Measurements from ENCODE around the gene LRRN3.

The LRRN3 gene

GRCh38 chr7:111164442-111164841, 73.5 kb downstream of the LRRN3 start:
- no peaks in the 10 kb centered on the region for H3K9me3 ChIP-seq (replicated peaks in 1 of 11)
- H3K4me3 ChIP-seq, result no peak overlapping the region
- no peaks in the 10 kb centered on the region for H3K27me3 ChIP-seq
- H4K20me1 ChIP-seq, result no peaks in the 10 kb centered on the region
- no peak overlapping the region for H3K27ac ChIP-seq
- H3K4me1 ChIP-seq, result peaks cover 0 to 12% (median 5%) of the 10 kb centered on the region in 10 experiments; a peak in 7 of 20 replicates
- TF ChIP-seq Cebpa-rat (IDR thresholded peaks at IDR 0.05), result no peak
- peak overlapping the region in 1 of 11 experiments; percentile 26; a peak in 1 of 22 replicates for H3K4me2 ChIP-seq
- no peak overlapping the region for H3K9ac ChIP-seq
- no peaks in the 10 kb centered on the region for H3K36me3 ChIP-seq

GRCh38 chr7:111168182-111168581, 77.3 kb downstream of the LRRN3 start:
- H3K27ac ChIP-seq, result no peak overlapping the region
- no peaks in the 10 kb centered on the region for H3K27me3 ChIP-seq
- H3K4me2 ChIP-seq, result peak overlapping the region in 5 of 11 experiments; percentile 4 to 40 (median 37); a peak in 9 of 22 replicates
- no peaks in the 10 kb centered on the region for H4K20me1 ChIP-seq
- no peaks in the 10 kb centered on the region for H3K36me3 ChIP-seq
- peaks cover 0 to 12% (median 5%) of the 10 kb centered on the region in 10 experiments; a peak in 7 of 20 replicates for H3K4me1 ChIP-seq
- H3K9me3 ChIP-seq (replicated peaks in 1 of 11), result no peaks in the 10 kb centered on the region
- no peak for TF ChIP-seq Cebpa-rat (IDR thresholded peaks at IDR 0.05)
- H3K9ac ChIP-seq, result no peak overlapping the region
- H3K4me3 ChIP-seq, result no peak overlapping the region

GRCh38 chr7:111172564-111173257, 81.8 kb downstream of the LRRN3 start:
- H3K27me3 ChIP-seq, result no peaks in the 10 kb centered on the region
- H3K4me2 ChIP-seq, result no peak overlapping the region
- no peaks in the 10 kb centered on the region for H4K20me1 ChIP-seq
- H3K9ac ChIP-seq, result no peak overlapping the region
- no peaks in the 10 kb centered on the region for H3K36me3 ChIP-seq
- no peak overlapping the region for H3K27ac ChIP-seq
- no peaks in the 10 kb centered on the region for H3K9me3 ChIP-seq (replicated peaks in 1 of 11)
- H3K4me3 ChIP-seq, result no peak overlapping the region
- TF ChIP-seq Cebpa-rat (IDR thresholded peaks at IDR 0.05), result no peak
- peaks cover 0 to 12% (median 2%) of the 10 kb centered on the region in 10 experiments; a peak in 6 of 20 replicates for H3K4me1 ChIP-seq

GRCh38 chr7:111173528-111173927, 82.6 kb downstream of the LRRN3 start:
- Histone ChIP-seq H3K36me3 (no peaks in the 10 kb centered on the region), H3K4me3 (no peak overlapping the region), H3K27me3 (no peaks in the 10 kb centered on the region), H3K4me2 (no peak overlapping the region), H3K9me3 (replicated peaks in 1 of 11) (no peaks in the 10 kb centered on the region), H3K4me1 (peaks cover 0 to 6% (median 0%) of the 10 kb centered on the region in 10 experiments; a peak in 3 of 20 replicates), H3K27ac (no peak overlapping the region), H3K9ac (no peak overlapping the region), H4K20me1 (no peaks in the 10 kb centered on the region)
- no peak for TF ChIP-seq Cebpa-rat (IDR thresholded peaks at IDR 0.05)

- H3K9me3 ChIP-seq (replicated peaks in 1 of 11), result peaks cover 0 to 4% (median 0%) of the 10 kb centered on the region in 11 experiments; a peak in 2 of 22 replicates
- H4K20me1 ChIP-seq, result no peaks in the 10 kb centered on the region
- H3K27ac ChIP-seq, result no peak overlapping the region
- no peak overlapping the region for H3K9ac ChIP-seq
- TF ChIP-seq Cebpa-rat (IDR thresholded peaks at IDR 0.05), result no peak
- H3K36me3 ChIP-seq, result no peaks in the 10 kb centered on the region
- H3K4me2 ChIP-seq, result no peak overlapping the region
- peaks cover 0 to 2% (median 0%) of the 10 kb centered on the region in 10 experiments; a peak in 1 of 20 replicates for H3K4me1 ChIP-seq
- H3K27me3 ChIP-seq, result no peaks in the 10 kb centered on the region
- no peak overlapping the region for H3K4me3 ChIP-seq
Observed at GRCh38 chr7:111173990-111174389, 83.1 kb downstream of the LRRN3 start.

GRCh38 chr7:111174510-111174909, 83.6 kb downstream of the LRRN3 start:
- no peak for TF ChIP-seq Cebpa-rat (IDR thresholded peaks at IDR 0.05)
- Histone ChIP-seq H3K4me3 (no peak overlapping the region), H3K4me2 (no peak overlapping the region), H3K27ac (no peak overlapping the region), H3K36me3 (no peaks in the 10 kb centered on the region), H3K9me3 (replicated peaks in 1 of 11) (peaks cover 0 to 9% (median 0%) of the 10 kb centered on the region in 11 experiments; a peak in 5 of 22 replicates), H4K20me1 (no peaks in the 10 kb centered on the region), H3K27me3 (no peaks in the 10 kb centered on the region), H3K4me1 (no peaks in the 10 kb centered on the region), H3K9ac (no peak overlapping the region)

All from BLaER1 treated with 17β-estradiol and CSF1 and Interleukin-3, amounts not matched to agents 10 nM and 100 nM (cell line).